SK-N-MC (cell line): ENCODE data around the gene NRXN3.

Experiments
- DNase-seq: peaks from one replicate; pipeline ENCODE4 v3.0.0-alpha.2; 2011; ENCODE audit warnings: low read depth, low spot score
- H3K27ac ChIP-seq: fragments of 200-600 bp; sonication (generic); 2 replicates; pipeline ENCODE4 v1.5.1; 2016; ENCODE audit warnings: mixed run types
- H3K36me3 ChIP-seq: fragments of 200-600 bp; sonication (generic); 2 replicates; pipeline ENCODE4 v1.6.1; 2017; ENCODE audit warnings: antibody characterized with exemption, low read length, mixed read lengths; ENCODE audit not compliant: insufficient read depth
- H3K4me3 ChIP-seq: fragments of 200-600 bp; sonication (generic); 2 replicates; pipeline ENCODE4 v1.5.1; 2016
- H3K9ac ChIP-seq: fragments of 200-600 bp; sonication (generic); 2 replicates; pipeline ENCODE4 v1.8.0; 2017; ENCODE audit warnings: mixed run types, mixed read lengths; ENCODE audit not compliant: insufficient read length
- H3K9me3 ChIP-seq: fragments of 200-600 bp; sonication (generic); 2 replicates; pipeline ENCODE4 v1.6.1; 2017; ENCODE audit warnings: low read depth, mild to moderate bottlenecking, antibody characterized with exemption, low read length, moderate library complexity, mixed read lengths
- EZH2 ChIP-seq: fragments of 200-600 bp; sonication (generic); IDR thresholded peaks from one replicate; pipeline ENCODE4 v1.6.1; 2017; ENCODE audit warnings: antibody characterized with exemption
- FOXP2 ChIP-seq: optimal IDR thresholded peaks from 2 replicates; pipeline ENCODE3; 2011; ENCODE audit warnings: mild to moderate bottlenecking, moderate library complexity; ENCODE audit not compliant: insufficient read depth; ENCODE audit errors: extremely low read length, control extremely low read depth
- POLR2AphosphoS5 ChIP-seq: IDR thresholded peaks from 2 replicates; pipeline ENCODE4 v1.6.1; 2012; ENCODE audit warnings: mild to moderate bottlenecking, low read depth, low read length, borderline replicate concordance

Gene NRXN3

GRCh38 chr14:79600406-79600805, 1430.2 kb downstream of the NRXN3 start:
- Histone ChIP-seq H3K9ac (no peak overlapping the region), H3K9me3 (no peaks in the 10 kb centered on the region), H3K4me3 (no peak overlapping the region), H3K36me3 (no peaks in the 10 kb centered on the region), H3K27ac (no peak overlapping the region)
- TF ChIP-seq FOXP2 (no peak), EZH2 (no peak), POLR2AphosphoS5 (no peak)
- no peak for DNase-seq

GRCh38 chr14:79601579-79601978, 1431.4 kb downstream of the NRXN3 start:
- no peak overlapping the region for H3K27ac ChIP-seq
- no peaks in the 10 kb centered on the region for H3K36me3 ChIP-seq
- H3K9ac ChIP-seq, result no peak overlapping the region
- H3K9me3 ChIP-seq, result no peaks in the 10 kb centered on the region
- no peak overlapping the region for H3K4me3 ChIP-seq
- DNase-seq, result no peak
- TF ChIP-seq POLR2AphosphoS5 (no peak), FOXP2 (no peak), EZH2 (no peak)

GRCh38 chr14:79602045-79602444, 1431.9 kb downstream of the NRXN3 start:
- Histone ChIP-seq H3K27ac (no peak overlapping the region), H3K4me3 (no peak overlapping the region), H3K9me3 (no peaks in the 10 kb centered on the region), H3K36me3 (no peaks in the 10 kb centered on the region), H3K9ac (no peak overlapping the region)
- TF ChIP-seq POLR2AphosphoS5, result no peak
- no peak for TF ChIP-seq EZH2
- no peak for TF ChIP-seq FOXP2
- DNase-seq, result no peak

DNA sequence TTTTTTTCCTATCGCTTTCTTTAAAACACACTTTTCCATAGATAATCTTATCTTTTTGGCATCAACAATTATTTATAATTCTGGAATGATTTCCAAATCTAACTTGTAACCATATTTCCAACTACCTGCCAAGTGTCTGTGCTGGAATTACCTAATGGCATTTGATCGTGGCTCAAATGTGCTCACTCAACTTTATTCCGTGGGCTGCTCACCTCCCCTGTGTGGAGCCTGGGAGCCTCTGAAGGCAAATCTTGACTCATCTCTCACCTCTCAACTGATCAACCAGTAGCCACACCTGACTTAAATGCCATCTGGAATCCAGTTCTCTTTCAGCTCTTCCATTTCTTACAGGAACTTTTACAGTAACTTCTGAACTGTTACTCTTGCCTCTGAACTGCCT, 1432.6 kb downstream of the NRXN3 start:
- no peak overlapping the region for H3K27ac ChIP-seq
- H3K4me3 ChIP-seq, result no peak overlapping the region
- no peak for TF ChIP-seq POLR2AphosphoS5
- no peak for TF ChIP-seq EZH2
- no peak for TF ChIP-seq FOXP2
- H3K9ac ChIP-seq, result no peak overlapping the region
- no peaks in the 10 kb centered on the region for H3K36me3 ChIP-seq
- no peak for DNase-seq
- H3K9me3 ChIP-seq, result no peaks in the 10 kb centered on the region

DNA sequence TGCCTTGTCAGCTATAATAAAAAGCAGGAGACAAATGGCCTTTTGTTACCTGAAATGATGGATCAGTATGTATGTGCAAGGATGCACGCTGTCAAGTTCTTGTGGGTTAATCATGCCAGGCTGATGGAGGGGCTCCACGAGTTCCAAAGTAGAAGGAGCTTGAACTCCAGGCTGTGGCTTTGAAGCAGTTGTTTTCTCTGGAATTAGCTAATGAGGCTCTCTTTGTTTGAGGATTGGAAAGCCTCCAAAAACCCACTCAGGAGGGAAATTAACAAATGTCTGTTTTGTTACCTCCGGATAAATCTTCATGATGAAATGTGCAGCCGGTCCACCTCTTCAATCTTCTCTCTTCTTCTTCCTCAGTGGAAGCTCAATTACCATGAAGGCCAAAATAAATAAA, 1435.7 kb downstream of the NRXN3 start:
- no peak for DNase-seq
- no peak overlapping the region for H3K4me3 ChIP-seq
- no peak overlapping the region for H3K27ac ChIP-seq
- TF ChIP-seq POLR2AphosphoS5 (no peak), FOXP2 (no peak), EZH2 (no peak)
- H3K36me3 ChIP-seq, result no peaks in the 10 kb centered on the region
- no peaks in the 10 kb centered on the region for H3K9me3 ChIP-seq
- H3K9ac ChIP-seq, result no peak overlapping the region

DNA sequence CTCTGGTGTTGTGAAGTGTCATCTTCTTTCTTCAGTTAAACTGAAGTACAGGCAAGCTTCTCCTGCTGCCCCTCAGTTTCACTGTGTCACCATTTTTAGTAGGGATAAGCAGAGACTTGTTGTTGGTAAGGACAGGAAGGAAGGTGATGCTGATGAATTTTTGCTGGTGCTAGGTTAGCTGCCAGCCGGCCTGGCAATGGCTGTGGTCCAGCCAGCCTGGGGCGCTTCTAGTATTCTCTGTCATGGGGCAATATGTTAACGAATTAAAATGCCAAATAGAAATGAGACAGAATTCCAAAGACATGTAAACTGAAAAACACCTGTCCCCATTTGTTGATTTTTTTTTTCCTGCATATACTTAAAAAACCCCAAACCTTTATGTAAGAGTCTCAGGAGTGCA, 1438.3 kb downstream of the NRXN3 start:
- Histone ChIP-seq H3K9me3 (no peaks in the 10 kb centered on the region), H3K9ac (no peak overlapping the region), H3K27ac (no peak overlapping the region), H3K36me3 (no peaks in the 10 kb centered on the region), H3K4me3 (no peak overlapping the region)
- TF ChIP-seq POLR2AphosphoS5 (no peak), FOXP2 (no peak), EZH2 (no peak)
- DNase-seq, result no peak

DNA sequence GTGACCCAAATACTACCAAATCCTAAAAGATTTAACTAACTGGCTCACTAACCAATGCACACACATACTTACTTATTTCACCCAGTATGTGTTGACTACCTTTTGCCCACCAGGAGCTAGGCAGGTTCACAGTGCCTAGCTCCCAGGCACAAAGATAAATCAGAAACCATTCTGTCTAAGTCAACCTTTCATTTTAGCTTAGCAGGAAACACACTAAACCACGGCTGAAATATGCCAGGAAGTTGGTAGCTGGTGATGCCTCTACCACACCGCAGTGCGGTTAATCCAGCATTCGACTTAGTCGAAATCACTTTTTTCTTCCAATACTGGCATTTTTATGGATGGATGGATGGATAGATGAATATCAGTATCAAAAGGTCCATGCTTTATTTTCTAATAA, 1443.5 kb downstream of the NRXN3 start:
- no peaks in the 10 kb centered on the region for H3K9me3 ChIP-seq

GRCh38 chr14:79614448-79614847, 1444.3 kb downstream of the NRXN3 start:
- Histone ChIP-seq H3K9me3 (no peaks in the 10 kb centered on the region), H3K9ac (no peak overlapping the region), H3K36me3 (no peaks in the 10 kb centered on the region), H3K27ac (no peak overlapping the region), H3K4me3 (no peak overlapping the region)
- DNase-seq, result no peak
- TF ChIP-seq POLR2AphosphoS5, result no peak
- no peak for TF ChIP-seq FOXP2
- TF ChIP-seq EZH2, result no peak

More for the DNA sequence above, 1443.5 kb downstream of the NRXN3 start:
- TF ChIP-seq EZH2 (no peak), FOXP2 (no peak), POLR2AphosphoS5 (no peak)
- H3K9ac ChIP-seq, result no peak overlapping the region
- no peak overlapping the region for H3K27ac ChIP-seq
- H3K36me3 ChIP-seq, result no peaks in the 10 kb centered on the region
- no peak for DNase-seq
- no peak overlapping the region for H3K4me3 ChIP-seq

DNA sequence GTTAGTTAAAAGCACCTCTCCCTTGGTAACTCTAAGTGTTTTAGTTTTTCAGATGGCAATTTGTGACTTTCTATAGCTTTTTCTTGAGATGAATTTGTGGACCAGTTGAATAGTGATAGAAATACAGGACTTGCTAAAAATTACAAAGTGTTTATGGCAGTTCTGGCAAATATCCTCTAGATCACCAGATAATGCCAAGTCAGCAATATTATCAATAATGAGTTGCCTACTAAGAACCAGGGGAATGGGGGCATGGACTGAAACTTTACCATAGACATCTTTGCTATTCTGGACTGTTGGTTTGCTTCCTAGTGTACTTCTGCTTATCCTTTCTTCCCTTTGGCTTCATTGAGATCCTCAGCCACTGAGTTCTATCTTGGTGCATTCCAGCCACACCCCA, 1456.9 kb downstream of the NRXN3 start:
- Histone ChIP-seq H3K36me3 (no peaks in the 10 kb centered on the region), H3K27ac (no peak overlapping the region)
- TF ChIP-seq EZH2 (no peak), POLR2AphosphoS5 (no peak), FOXP2 (no peak)

More for the DNA sequence above, 1456.9 kb downstream of the NRXN3 start:
- DNase-seq, result no peak
- Histone ChIP-seq H3K9ac (no peak overlapping the region), H3K9me3 (no peaks in the 10 kb centered on the region), H3K4me3 (no peak overlapping the region)
